ENCODE measurements around the gene SLC17A7. TPM values are rescaled to one million over a fixed set of nuclear protein-coding genes. Genes with fewer than 3 reads are reported as not detected.

Gene SLC17A7
- total and polyA plus RNA-seq, 9 of the 15 experiments (the other 6 are each of a cell fraction or from before 2014, with no cell fraction given): 1.1 to 15.7 (median 2.4) TPM

- TF ChIP-seq RREB1 (CRISPR knock-in tag; IDR thresholded peaks at IDR 0.05): peak; percentile 57
- TF ChIP-seq ZNF280A (IDR thresholded peaks at IDR 0.05; ENCODE audit: low read depth, partially characterized antibody): no peak
- peak in 1 of 2 experiments; percentile 64; a peak in 1 of 4 replicates for TF ChIP-seq RCOR1 (IDR thresholded peaks at IDR 0.05; ENCODE audit: borderline replicate concordance in 1 of 2, low read depth in 2 of 2, low read length in 2 of 2)
- TF ChIP-seq ZFP91 (CRISPR knock-in tag; IDR thresholded peaks at IDR 0.05): 0 out of 2 replicates have a peak, but pooled peaks have one; percentile 38
- no peak for TF ChIP-seq RBM14 (IDR thresholded peaks at IDR 0.05; ENCODE audit: borderline replicate concordance, insufficient read depth, low read depth, low read length)
- peak; percentile 79; the same call in 1 of the 2 replicates for TF ChIP-seq KLF13 (tag; IDR thresholded peaks at IDR 0.05; ENCODE audit: borderline replicate concordance, low read depth)
- TF ChIP-seq FOXP4 (CRISPR knock-in tag; IDR thresholded peaks at IDR 0.05; ENCODE audit: borderline replicate concordance): peak; percentile 71; the same call in 1 of the 2 replicates
- TF ChIP-seq TRIM24 (IDR thresholded peaks at IDR 0.05): peak; percentile 33 to 45; a peak in 2 of 4 replicates
- TF ChIP-seq ZBTB43 (CRISPR knock-in tag; IDR thresholded peaks at IDR 0.05): no peak
- TF ChIP-seq ID3 (CRISPR knock-in tag; IDR thresholded peaks at IDR 0.05): no peak
- peak; percentile 83; the same call in 1 of the 2 replicates for TF ChIP-seq ID3 (tag; IDR thresholded peaks at IDR 0.05)
- TF ChIP-seq ZNF384 (IDR thresholded peaks at IDR 0.05; ENCODE audit: low read depth, low read length): peak; percentile 16; the same call in 1 of the 2 replicates
Observed at GRCh38 chr19:49422407-49423070, 18.8 kb downstream of the SLC17A7 start (continued).
